Smooth muscle cell (in vitro differentiated cells): Measurements from ENCODE around the gene PTX4. TPM values are rescaled to one million over a fixed set of nuclear protein-coding genes. Genes with fewer than 3 reads are reported as not detected.

Source experiments
- DNase-seq: peaks from one replicate; lab custom pipeline; 2025; ENCODE audit not compliant: unreplicated experiment; lab: John Stamatoyannopoulos, UW
- H2AFZ ChIP-seq: fragments of 200-600 bp; sonication (generic); 2 replicates; pipeline ENCODE4 v1.6.0; 2016; ENCODE audit warnings: antibody characterized with exemption, low read depth, mild to moderate bottlenecking
- H3F3A ChIP-seq: fragments of 200-600 bp; sonication (generic); 2 replicates; pipeline ENCODE4 v1.6.0; 2017; ENCODE audit warnings: antibody characterized with exemption, low read depth
- H3K27ac ChIP-seq: fragments of 200-600 bp; sonication (generic); 2 replicates; pipeline ENCODE4 v1.5.1; 2016; ENCODE audit warnings: low read depth, mild to moderate bottlenecking
- H3K27me3 ChIP-seq: fragments of 200-600 bp; sonication (generic); 2 replicates; pipeline ENCODE4 v1.6.1; 2016; ENCODE audit warnings: low read depth, mild to moderate bottlenecking
- H3K36me3 ChIP-seq: fragments of 200-600 bp; sonication (generic); 2 replicates; pipeline ENCODE4 v1.5.1; 2016; ENCODE audit warnings: low read depth
- H3K4me1 ChIP-seq: fragments of 200-600 bp; sonication (generic); 2 replicates; pipeline ENCODE4 v1.5.1; 2016; ENCODE audit warnings: low read depth
- H3K4me2 ChIP-seq: fragments of 200-600 bp; sonication (generic); 2 replicates; pipeline ENCODE4 v1.6.0; 2016; ENCODE audit warnings: mild to moderate bottlenecking
- H3K4me3 ChIP-seq: fragments of 200-600 bp; sonication (generic); 2 replicates; pipeline ENCODE4 v1.5.1; 2016; ENCODE audit warnings: mild to moderate bottlenecking
- H3K79me2 ChIP-seq: fragments of 200-600 bp; sonication (generic); 2 replicates; pipeline ENCODE4 v1.6.0; 2016; ENCODE audit warnings: low read depth, mild to moderate bottlenecking
- H3K9ac ChIP-seq: fragments of 200-600 bp; sonication (generic); 2 replicates; pipeline ENCODE4 v1.6.0; 2016; ENCODE audit warnings: low read depth
- H3K9me3 ChIP-seq: fragments of 200-600 bp; sonication (generic); replicated peaks from 2 replicates; pipeline ENCODE4 v1.5.1; 2016; ENCODE audit warnings: low read depth
- H4K20me1 ChIP-seq: fragments of 200-600 bp; sonication (generic); 2 replicates; pipeline ENCODE4 v1.6.0; 2016; ENCODE audit warnings: low read depth
- CTCF ChIP-seq: fragments of 200-600 bp; sonication (generic); IDR thresholded peaks from 2 replicates; pipeline ENCODE4 v1.5.1; 2017; ENCODE audit warnings: borderline replicate concordance, mild to moderate bottlenecking, antibody characterized with exemption; ENCODE audit not compliant: insufficient read depth, poor library complexity, severe bottlenecking
- WGBS: methylation state at CpG from one replicate; pipeline ENCODE4 v1.1.7; 2016; ENCODE audit warnings: low lambda C conversion rate; 5-methylcytosine and 5-hydroxymethylcytosine counted together
- polyA plus RNA-seq: library from polyadenylated mRNA; unstranded; fragments of >200 nt; fragmentation: Nextera tagmentation; extraction: Ambion mirVana; gene quantifications from 2 replicates; pipeline ENCODE4 v1.2.1, GENCODE V29; 2016
- total RNA-seq: library from RNA; depleted of rRNA; stranded (reverse); fragments of >200 nt; gene quantifications from 2 replicates; pipeline ENCODE4 v1.2.3, GENCODE V29; 2014

The PTX4 gene
- total and polyA plus RNA-seq, 2 experiments from 2014 or later = not detected

GRCh38 chr16:1460602-1461138, 28.1 kb downstream of the PTX4 start:
- Histone ChIP-seq H3K4me3 (no peak overlapping the region), H3K27ac (no peak overlapping the region)

GRCh38 chr16:1459967-1460366, 28.8 kb downstream of the PTX4 start:
- no peaks in the 10 kb centered on the region for H3K4me1 ChIP-seq
- no peaks in the 10 kb centered on the region for H3F3A ChIP-seq
- no peak overlapping the region for H3K27ac ChIP-seq
- no peak for DNase-seq
- no peaks in the 10 kb centered on the region for H3K9me3 ChIP-seq
- H3K9ac ChIP-seq = no peak overlapping the region
- no peaks in the 10 kb centered on the region for H4K20me1 ChIP-seq
- H3K36me3 ChIP-seq = no peaks in the 10 kb centered on the region
- TF ChIP-seq CTCF = no peak
- H3K4me2 ChIP-seq = no peak overlapping the region
- 91% methylated on average over 10 of the region's 10 CpGs for WGBS
- H2AFZ ChIP-seq = no peak overlapping the region
- no peak overlapping the region for H3K4me3 ChIP-seq
- no peaks in the 10 kb centered on the region for H3K79me2 ChIP-seq
- no peaks in the 10 kb centered on the region for H3K27me3 ChIP-seq

More at GRCh38 chr16:1460602-1461138, 28.1 kb downstream of the PTX4 start:
- TF ChIP-seq CTCF = no peak
- Histone ChIP-seq H3K79me2 (no peaks in the 10 kb centered on the region), H3K4me2 (no peak overlapping the region), H3K9ac (no peak overlapping the region), H3K36me3 (no peaks in the 10 kb centered on the region), H3K27me3 (no peaks in the 10 kb centered on the region), H4K20me1 (peaks cover 1% of the 10 kb centered on the region), H3F3A (no peaks in the 10 kb centered on the region), H2AFZ (no peak overlapping the region), H3K9me3 (no peaks in the 10 kb centered on the region), H3K4me1 (no peaks in the 10 kb centered on the region)
- 94% methylated on average over 30 of the region's 30 CpGs for WGBS
- DNase-seq = no peak

GRCh38 chr16:1458977-1459341, 29.8 kb downstream of the PTX4 start:
- H3F3A ChIP-seq = no peaks in the 10 kb centered on the region
- H3K4me1 ChIP-seq = no peaks in the 10 kb centered on the region
- no peak for DNase-seq
- H2AFZ ChIP-seq = no peak overlapping the region
- H3K27ac ChIP-seq = no peak overlapping the region
- TF ChIP-seq CTCF = no peak
- no peak overlapping the region for H3K9ac ChIP-seq
- H3K9me3 ChIP-seq = no peaks in the 10 kb centered on the region
- H3K27me3 ChIP-seq = no peaks in the 10 kb centered on the region
- H3K36me3 ChIP-seq = no peaks in the 10 kb centered on the region
- no peaks in the 10 kb centered on the region for H4K20me1 ChIP-seq
- WGBS = 83% methylated on average over 14 of the region's 14 CpGs
- no peak overlapping the region for H3K4me2 ChIP-seq
- H3K4me3 ChIP-seq = no peak overlapping the region
- H3K79me2 ChIP-seq = no peaks in the 10 kb centered on the region

GRCh38 chr16:1458336-1458976, 30.3 kb downstream of the PTX4 start:
- Histone ChIP-seq H3K79me2 (no peaks in the 10 kb centered on the region), H3K36me3 (no peaks in the 10 kb centered on the region), H3K9me3 (no peaks in the 10 kb centered on the region), H3F3A (no peaks in the 10 kb centered on the region), H3K4me1 (no peaks in the 10 kb centered on the region), H2AFZ (no peak overlapping the region), H4K20me1 (no peaks in the 10 kb centered on the region), H3K4me3 (no peak overlapping the region), H3K4me2 (no peak overlapping the region), H3K27ac (no peak overlapping the region), H3K27me3 (no peaks in the 10 kb centered on the region), H3K9ac (no peak overlapping the region)
- 91% methylated on average over 26 of the region's 26 CpGs for WGBS
- no peak for DNase-seq
- no peak for TF ChIP-seq CTCF
